Measurements from ENCODE around the gene EEPD1.

Gene EEPD1

DNA sequence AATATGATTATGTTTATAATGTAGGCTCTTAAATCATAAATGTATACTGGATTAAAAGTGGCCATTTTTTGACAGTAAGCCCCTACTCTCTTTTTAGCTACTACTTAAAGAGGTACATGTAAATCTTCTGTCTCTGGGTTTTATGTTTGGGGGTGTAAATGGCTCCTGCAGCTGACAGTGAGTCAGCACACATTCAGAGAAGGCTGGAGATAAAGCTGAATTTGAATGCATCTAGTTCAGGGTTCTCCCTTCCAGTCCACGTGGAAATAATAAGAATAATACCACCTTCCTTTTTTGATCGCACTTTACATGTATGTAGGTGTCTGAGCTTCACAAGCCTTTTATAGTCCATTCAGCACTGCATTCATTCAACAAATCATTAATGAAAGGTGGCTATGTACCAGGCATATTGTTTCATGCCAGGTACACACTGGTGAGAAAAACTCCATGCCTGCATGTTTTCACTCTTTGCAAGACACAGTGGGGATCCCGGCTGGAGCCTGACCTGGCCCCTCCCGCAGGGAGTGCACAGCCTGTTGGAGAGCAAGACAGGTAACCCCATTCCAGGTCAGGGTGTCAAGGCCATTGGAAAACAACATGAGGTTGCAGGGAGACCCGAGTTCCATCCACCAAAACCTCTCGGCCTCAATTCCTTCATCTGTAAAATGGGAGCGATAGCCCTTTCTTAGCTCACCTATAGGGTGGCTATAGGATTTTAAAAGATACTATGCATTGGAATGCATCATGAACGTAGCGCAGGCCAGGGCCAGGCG is 129.1 kb downstream of the EEPD1 start:
- no peak for TF ChIP-seq JUND (IDR thresholded peaks at IDR 0.05; ENCODE audit: low read depth)
- in situ Hi-C loops (cut with HindIII; ENCODE audit: low pct_unique_long_range_greater_than_20kb, low sequenced_read_pairs), result no loop called here
- no peak for DNase-seq (ENCODE audit: low read depth in 1 of 2, low spot score in 1 of 2)

GRCh38 chr7:36283181-36283580 is 130.1 kb downstream of the EEPD1 start:
- TF ChIP-seq JUND (IDR thresholded peaks at IDR 0.05; ENCODE audit: low read depth), result no peak
- in situ Hi-C loops (cut with HindIII; ENCODE audit: low pct_unique_long_range_greater_than_20kb, low sequenced_read_pairs), result no loop called here
- DNase-seq (ENCODE audit: low read depth in 1 of 2, low spot score in 1 of 2), result no peak

DNA sequence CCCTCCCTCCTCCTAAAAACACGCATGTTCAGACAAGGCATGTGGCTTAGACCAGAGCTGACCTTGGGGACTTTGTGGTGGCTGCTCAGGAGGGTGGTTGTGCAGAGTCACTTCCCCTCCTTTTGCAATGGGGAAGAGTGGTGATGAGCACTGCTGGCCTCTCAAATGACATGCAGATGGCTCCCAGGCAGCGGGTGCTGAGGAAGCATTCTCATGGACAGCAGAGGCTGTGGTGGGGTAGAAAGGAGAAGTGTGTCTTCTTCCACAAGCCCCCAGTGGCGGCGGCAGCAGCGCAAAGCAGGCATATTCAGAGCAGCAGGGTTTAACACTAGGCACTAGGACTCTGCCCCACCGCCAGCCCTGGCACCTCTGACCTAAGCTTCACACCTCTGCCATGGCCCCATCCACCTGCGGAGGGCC is 130.7 kb downstream of the EEPD1 start:
- TF ChIP-seq JUND (IDR thresholded peaks at IDR 0.05; ENCODE audit: low read depth), result no peak
- no peak for DNase-seq (ENCODE audit: low read depth in 1 of 2, low spot score in 1 of 2)
- in situ Hi-C loops (cut with HindIII; ENCODE audit: low pct_unique_long_range_greater_than_20kb, low sequenced_read_pairs), result no loop called here

- no peak for TF ChIP-seq JUND (IDR thresholded peaks at IDR 0.05; ENCODE audit: low read depth)
- DNase-seq (ENCODE audit: low read depth in 1 of 2, low spot score in 1 of 2), result no peak
- in situ Hi-C loops (cut with HindIII; ENCODE audit: low pct_unique_long_range_greater_than_20kb, low sequenced_read_pairs), result no loop called here
Observed at GRCh38 chr7:36284456-36285090, 131.5 kb downstream of the EEPD1 start.

DNA sequence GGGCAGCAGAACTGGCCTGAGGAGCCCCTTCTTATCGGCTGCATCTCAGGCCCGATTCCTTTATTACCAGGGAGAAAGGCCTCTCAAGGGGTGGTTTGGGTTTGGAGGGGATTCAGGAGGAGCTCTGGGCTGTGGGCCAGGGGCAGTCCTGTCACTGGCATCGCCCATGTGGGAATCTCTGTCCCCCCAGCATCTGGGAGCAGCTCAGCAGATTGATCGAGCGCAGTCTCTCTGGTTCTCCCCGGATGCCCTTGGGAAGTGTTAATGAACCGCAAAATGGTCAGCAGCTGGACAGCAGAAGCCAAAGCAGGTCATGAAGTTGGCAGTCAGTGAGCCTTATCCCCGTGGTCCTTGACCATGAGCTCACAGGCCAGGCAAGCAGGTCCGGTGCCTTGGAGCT is 132.2 kb downstream of the EEPD1 start:
- no peak for DNase-seq (ENCODE audit: low read depth in 1 of 2, low spot score in 1 of 2)
- no peak for TF ChIP-seq JUND (IDR thresholded peaks at IDR 0.05; ENCODE audit: low read depth)
- in situ Hi-C loops (cut with HindIII; ENCODE audit: low pct_unique_long_range_greater_than_20kb, low sequenced_read_pairs), result no loop called here

GRCh38 chr7:36286226-36286625 is 133.2 kb downstream of the EEPD1 start:
- in situ Hi-C loops (cut with HindIII; ENCODE audit: low pct_unique_long_range_greater_than_20kb, low sequenced_read_pairs), result no loop called here
- no peak for DNase-seq (ENCODE audit: low read depth in 1 of 2, low spot score in 1 of 2)
- TF ChIP-seq JUND (IDR thresholded peaks at IDR 0.05; ENCODE audit: low read depth), result no peak

- DNase-seq (ENCODE audit: low read depth in 1 of 2, low spot score in 1 of 2), result no peak
- TF ChIP-seq JUND (IDR thresholded peaks at IDR 0.05; ENCODE audit: low read depth), result no peak
- in situ Hi-C loops (cut with HindIII; ENCODE audit: low pct_unique_long_range_greater_than_20kb, low sequenced_read_pairs), result no loop called here
Observed at GRCh38 chr7:36286688-36287087, 133.6 kb downstream of the EEPD1 start.

GRCh38 chr7:36287371-36288241 is 134.6 kb downstream of the EEPD1 start:
- no peak for TF ChIP-seq JUND (IDR thresholded peaks at IDR 0.05; ENCODE audit: low read depth)
- DNase-seq (ENCODE audit: low read depth in 1 of 2, low spot score in 1 of 2), result no peak
- in situ Hi-C loops (cut with HindIII; ENCODE audit: low pct_unique_long_range_greater_than_20kb, low sequenced_read_pairs), result no loop called here

GRCh38 chr7:36288501-36288900 is 135.4 kb downstream of the EEPD1 start:
- TF ChIP-seq JUND (IDR thresholded peaks at IDR 0.05; ENCODE audit: low read depth), result no peak
- in situ Hi-C loops (cut with HindIII; ENCODE audit: low pct_unique_long_range_greater_than_20kb, low sequenced_read_pairs), result no loop called here
- DNase-seq (ENCODE audit: low read depth in 1 of 2, low spot score in 1 of 2), result no peak

DNA sequence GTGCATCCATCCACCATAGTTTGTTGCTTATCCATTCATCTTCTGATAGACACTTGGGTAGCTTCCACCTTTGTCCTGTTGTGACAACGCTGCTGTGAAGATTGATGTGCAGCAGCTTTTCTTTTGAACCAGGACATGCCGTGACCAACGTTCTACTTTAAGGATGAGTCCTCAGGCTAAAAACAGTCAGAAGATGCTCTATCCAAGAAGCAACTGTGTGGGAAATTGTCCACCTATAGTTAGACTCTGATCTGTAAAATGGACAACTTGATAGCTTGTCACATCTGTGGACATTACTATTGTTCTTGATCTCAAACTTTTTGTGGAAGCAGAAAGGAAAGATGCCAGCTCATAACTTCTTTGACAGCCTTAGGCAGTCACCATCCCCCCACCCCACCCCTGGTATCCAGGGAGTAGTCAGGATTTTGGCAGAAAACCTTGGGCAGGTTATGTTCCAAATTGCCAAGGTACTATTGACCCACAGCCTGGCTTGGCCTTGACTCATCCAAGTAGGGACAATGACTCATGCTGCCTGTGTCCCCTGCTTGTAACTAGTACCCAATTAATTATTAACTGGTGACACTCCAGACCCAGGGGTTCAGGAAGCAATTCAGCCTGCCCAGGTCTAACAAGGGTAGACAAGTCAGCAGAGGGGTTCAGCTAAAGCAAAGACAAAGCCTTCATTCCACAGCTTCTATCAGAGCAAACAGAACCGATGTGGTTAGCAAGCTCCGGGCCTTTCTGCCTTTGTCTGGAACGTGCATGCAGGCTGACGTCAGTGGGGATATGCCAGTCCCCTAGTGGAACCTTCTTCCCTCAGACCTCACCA is 137.0 kb downstream of the EEPD1 start:
- in situ Hi-C loops (cut with HindIII; ENCODE audit: low pct_unique_long_range_greater_than_20kb, low sequenced_read_pairs), result no loop called here
- no peak for TF ChIP-seq JUND (IDR thresholded peaks at IDR 0.05; ENCODE audit: low read depth)
- peak in 1 of 2 experiments; percentile 25 for DNase-seq (ENCODE audit: low read depth in 1 of 2, low spot score in 1 of 2)

- TF ChIP-seq JUND (IDR thresholded peaks at IDR 0.05; ENCODE audit: low read depth), result no peak
- in situ Hi-C loops (cut with HindIII; ENCODE audit: low pct_unique_long_range_greater_than_20kb, low sequenced_read_pairs), result no loop called here
- peak; percentile 68 to 86 for DNase-seq (ENCODE audit: low read depth in 1 of 2, low spot score in 1 of 2)
Observed at GRCh38 chr7:36291387-36292316, 138.6 kb downstream of the EEPD1 start.

All from T47D (cell line).